HFFc6 (cell line): ENCODE results near the gene ZEB2. TPM values are rescaled to one million over a fixed set of nuclear protein-coding genes. Genes with fewer than 3 reads are reported as not detected.

Experiments
- DNase-seq: peaks from one replicate; pipeline ENCODE4 v3.0.0-alpha.2; 2018
- H3K27ac Mint-ChIP-seq: 2 replicates; pipeline ENCODE4 v1.8.0; 2020; ENCODE audit warnings: mild to moderate bottlenecking, mixed read lengths
- H3K27me3 Mint-ChIP-seq: 2 replicates; pipeline ENCODE4 v1.8.0; 2021; ENCODE audit warnings: mild to moderate bottlenecking, moderate library complexity, mixed read lengths; ENCODE audit not compliant: insufficient read depth
- H3K36me3 Mint-ChIP-seq: 2 replicates; pipeline ENCODE4 v1.8.0; 2021; ENCODE audit warnings: low read depth, mixed read lengths
- H3K4me1 Mint-ChIP-seq: 2 replicates; pipeline ENCODE4 v1.8.0; 2020; ENCODE audit warnings: low read depth, mixed read lengths
- H3K4me3 Mint-ChIP-seq: 2 replicates; pipeline ENCODE4 v1.8.0; 2020; ENCODE audit warnings: mild to moderate bottlenecking, moderate library complexity, mixed read lengths
- H3K9me3 Mint-ChIP-seq: 2 replicates; pipeline ENCODE4 v1.8.0; 2020; ENCODE audit warnings: mild to moderate bottlenecking, mixed read lengths
- total RNA-seq, 6 experiments: library from RNA; stranded (reverse); fragmentation: NEBNext Ultra II Directional; extraction: Animal tissue kit (Norgen Biotek cat#: 25700); gene quantifications; 2 replicates in 1 of 6; 3 replicates in 5 of 6; pipeline ENCODE4 v1.2.3, GENCODE V29; 2021
- TF ChIP-seq, protein P1 (sequence below): fragments of 200-600 bp; sonication (generic); IDR thresholded peaks from 2 replicates; pipeline ENCODE4 v1.5.0; 2021; ENCODE audit warnings: antibody characterized with exemption, mild to moderate bottlenecking

The ZEB2 gene
- total RNA-seq, 6 experiments from 2014 or later = 57.0 to 76.3 (median 62.8) TPM

DNA sequence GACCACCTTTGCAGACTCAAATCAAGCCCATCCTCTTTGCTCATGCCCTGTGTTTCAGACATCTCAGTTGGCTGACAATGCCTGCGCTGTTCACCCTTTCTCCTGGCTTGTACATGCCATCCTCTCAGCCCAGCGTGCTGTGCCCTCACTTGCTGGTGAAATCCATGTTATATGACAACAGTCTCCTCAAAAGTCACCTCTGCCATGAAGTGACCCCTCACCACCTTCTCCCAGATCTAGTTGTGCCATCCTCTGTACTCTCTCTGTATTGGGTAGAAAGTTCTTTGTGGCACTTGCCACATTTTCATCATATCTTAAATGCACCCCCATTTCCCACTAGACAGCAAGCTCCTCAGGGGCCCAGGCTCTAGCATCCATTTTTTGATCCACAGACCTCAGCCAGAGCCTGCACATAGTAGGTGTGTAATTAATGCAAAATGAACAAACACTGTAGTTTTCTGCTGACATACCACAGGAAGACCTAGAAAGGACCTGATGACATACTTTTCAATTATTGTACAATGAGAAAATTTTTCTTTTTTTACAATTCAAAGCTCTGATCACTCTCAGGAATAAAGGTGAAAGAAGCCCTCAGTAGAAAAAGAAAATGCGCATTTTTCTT lies 22.8 kb downstream of the ZEB2 start:
- Mint-ChIP-seq H3K27ac (peak overlapping the region; percentile 27), H3K4me3 (peak overlapping the region; percentile 6; the same call in 1 of the 2 replicates), H3K4me1 (peaks cover 72% of the 10 kb centered on the region), H3K9me3 (no peaks in the 10 kb centered on the region), H3K27me3 (no peaks in the 10 kb centered on the region), H3K36me3 (peaks cover 33% of the 10 kb centered on the region)
- no peak for DNase-seq
- TF ChIP-seq, protein P1, sequence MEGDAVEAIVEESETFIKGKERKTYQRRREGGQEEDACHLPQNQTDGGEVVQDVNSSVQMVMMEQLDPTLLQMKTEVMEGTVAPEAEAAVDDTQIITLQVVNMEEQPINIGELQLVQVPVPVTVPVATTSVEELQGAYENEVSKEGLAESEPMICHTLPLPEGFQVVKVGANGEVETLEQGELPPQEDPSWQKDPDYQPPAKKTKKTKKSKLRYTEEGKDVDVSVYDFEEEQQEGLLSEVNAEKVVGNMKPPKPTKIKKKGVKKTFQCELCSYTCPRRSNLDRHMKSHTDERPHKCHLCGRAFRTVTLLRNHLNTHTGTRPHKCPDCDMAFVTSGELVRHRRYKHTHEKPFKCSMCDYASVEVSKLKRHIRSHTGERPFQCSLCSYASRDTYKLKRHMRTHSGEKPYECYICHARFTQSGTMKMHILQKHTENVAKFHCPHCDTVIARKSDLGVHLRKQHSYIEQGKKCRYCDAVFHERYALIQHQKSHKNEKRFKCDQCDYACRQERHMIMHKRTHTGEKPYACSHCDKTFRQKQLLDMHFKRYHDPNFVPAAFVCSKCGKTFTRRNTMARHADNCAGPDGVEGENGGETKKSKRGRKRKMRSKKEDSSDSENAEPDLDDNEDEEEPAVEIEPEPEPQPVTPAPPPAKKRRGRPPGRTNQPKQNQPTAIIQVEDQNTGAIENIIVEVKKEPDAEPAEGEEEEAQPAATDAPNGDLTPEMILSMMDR = no peak

- Mint-ChIP-seq H3K27me3 (no peaks in the 10 kb centered on the region), H3K4me1 (peaks cover 64% of the 10 kb centered on the region), H3K36me3 (peaks cover 40% of the 10 kb centered on the region), H3K27ac (peak overlapping the region; percentile 72), H3K9me3 (no peaks in the 10 kb centered on the region), H3K4me3 (peak overlapping the region; percentile 60)
- DNase-seq = no peak
- TF ChIP-seq, protein P1 = no peak
Observed at GRCh38 chr2:144496092-144496976, 23.6 kb downstream of the ZEB2 start.

DNA sequence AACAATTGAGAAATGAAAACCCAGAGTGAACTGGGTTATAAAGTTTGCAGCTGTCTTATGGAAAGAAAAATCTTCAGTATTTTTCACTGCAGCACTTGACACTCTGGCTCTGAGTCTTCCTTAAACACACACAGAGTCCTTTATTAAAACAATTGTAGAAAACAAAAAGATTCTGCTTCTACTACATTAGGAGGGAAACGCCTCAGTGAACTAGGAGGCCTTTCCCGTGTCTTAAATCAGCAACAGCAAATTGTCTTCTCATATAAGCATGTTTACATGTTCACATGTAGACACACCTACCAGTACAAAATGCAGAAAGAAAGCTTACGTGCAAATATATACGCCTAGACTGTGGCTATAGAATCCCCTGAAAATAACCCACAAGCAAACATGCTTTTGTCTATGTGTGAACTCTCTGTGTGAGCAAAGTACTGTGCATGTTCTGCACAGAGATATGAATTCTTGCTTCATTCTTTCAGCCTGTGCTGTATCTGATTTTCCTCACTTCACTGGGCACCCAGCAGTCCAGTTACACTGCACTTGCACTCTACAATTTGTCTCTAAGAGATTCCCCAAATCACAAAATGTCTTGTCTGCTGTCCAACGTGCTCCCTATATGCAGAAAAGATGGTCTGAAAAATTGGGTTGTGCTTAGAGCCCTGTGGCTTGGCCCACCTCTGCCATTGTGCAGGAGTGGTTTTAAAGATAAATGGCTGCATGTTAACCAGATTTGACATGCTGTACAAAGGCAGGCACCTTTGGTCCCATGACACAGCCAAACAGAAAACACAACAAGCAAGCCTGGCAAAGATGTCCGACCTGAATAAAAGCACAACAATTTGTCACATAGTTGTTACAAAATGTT lies 24.5 kb downstream of the ZEB2 start:
- H3K4me3 Mint-ChIP-seq = peak overlapping the region; percentile 60
- no peak for DNase-seq
- H3K36me3 Mint-ChIP-seq = peaks cover 38% of the 10 kb centered on the region
- H3K4me1 Mint-ChIP-seq = peaks cover 56% of the 10 kb centered on the region
- no peaks in the 10 kb centered on the region for H3K27me3 Mint-ChIP-seq
- no peaks in the 10 kb centered on the region for H3K9me3 Mint-ChIP-seq
- TF ChIP-seq, protein P1 = no peak
- H3K27ac Mint-ChIP-seq = peak overlapping the region; percentile 72

DNA sequence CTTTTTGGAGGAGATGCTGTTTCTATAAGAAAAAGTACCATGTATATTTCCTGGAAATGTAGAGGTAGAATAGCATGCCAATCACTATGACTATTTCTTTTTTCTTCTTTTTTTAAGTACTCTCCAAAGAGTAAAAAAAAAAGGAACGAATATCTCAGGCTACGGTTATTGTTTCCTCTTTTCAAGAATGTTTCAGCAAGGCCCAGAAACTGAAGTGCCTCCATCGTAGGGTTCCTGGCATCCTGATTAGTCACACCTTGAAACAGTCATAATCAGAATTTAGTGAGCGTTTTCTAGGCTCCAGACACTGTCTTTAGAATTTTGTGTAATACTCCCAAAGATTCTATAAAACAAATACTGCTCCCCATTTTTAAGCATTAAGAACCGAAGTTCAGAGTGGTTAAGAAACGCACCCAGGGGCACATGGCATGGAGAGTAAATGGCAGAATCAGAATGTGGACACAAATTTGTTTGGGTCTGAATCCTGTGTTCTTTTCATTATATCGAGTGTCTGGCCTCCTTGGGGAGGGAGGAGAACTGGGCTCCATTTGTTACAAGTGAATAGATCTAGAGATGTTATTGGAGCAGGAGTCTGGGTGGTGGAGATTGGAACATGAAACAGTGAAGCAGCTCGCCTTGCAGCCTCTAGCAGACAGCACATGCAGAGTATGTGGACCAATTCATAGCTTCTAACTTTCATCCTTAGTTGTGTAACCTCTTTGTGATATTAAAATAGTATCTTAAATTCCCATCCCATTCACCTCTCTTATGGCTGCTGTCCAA lies 26.7 kb downstream of the ZEB2 start:
- Mint-ChIP-seq H3K4me1 (peaks cover 56% of the 10 kb centered on the region), H3K9me3 (no peaks in the 10 kb centered on the region), H3K27me3 (no peaks in the 10 kb centered on the region), H3K4me3 (no peak overlapping the region), H3K36me3 (peaks cover 30% of the 10 kb centered on the region), H3K27ac (no peak overlapping the region; the same call in 1 of the 2 replicates)
- DNase-seq = no peak
- TF ChIP-seq, protein P1 = no peak

GRCh38 chr2:144490857-144491256 lies 29.1 kb downstream of the ZEB2 start:
- H3K27me3 Mint-ChIP-seq = no peaks in the 10 kb centered on the region
- peaks cover 28% of the 10 kb centered on the region for H3K36me3 Mint-ChIP-seq
- no peak for DNase-seq
- no peaks in the 10 kb centered on the region for H3K9me3 Mint-ChIP-seq
- TF ChIP-seq, protein P1 = no peak
- peaks cover 42% of the 10 kb centered on the region for H3K4me1 Mint-ChIP-seq
- no peak overlapping the region for H3K4me3 Mint-ChIP-seq
- H3K27ac Mint-ChIP-seq = no peak overlapping the region
